K562 treated with DMSO at 1 percent for 24 hours (cell line): ENCODE measurements around the gene AIFM3. TPM values are rescaled to one million over a fixed set of nuclear protein-coding genes. Genes with fewer than 3 reads are reported as not detected.

Experiments
- total RNA-seq: library from RNA; unstranded; fragments of 300-600 nt; gene quantifications from 2 replicates; pipeline ENCODE4 v1.2.3, GENCODE V29; 2022; ENCODE audit warnings: low read depth; ENCODE audit not compliant: insufficient read depth

Gene AIFM3, protein sequence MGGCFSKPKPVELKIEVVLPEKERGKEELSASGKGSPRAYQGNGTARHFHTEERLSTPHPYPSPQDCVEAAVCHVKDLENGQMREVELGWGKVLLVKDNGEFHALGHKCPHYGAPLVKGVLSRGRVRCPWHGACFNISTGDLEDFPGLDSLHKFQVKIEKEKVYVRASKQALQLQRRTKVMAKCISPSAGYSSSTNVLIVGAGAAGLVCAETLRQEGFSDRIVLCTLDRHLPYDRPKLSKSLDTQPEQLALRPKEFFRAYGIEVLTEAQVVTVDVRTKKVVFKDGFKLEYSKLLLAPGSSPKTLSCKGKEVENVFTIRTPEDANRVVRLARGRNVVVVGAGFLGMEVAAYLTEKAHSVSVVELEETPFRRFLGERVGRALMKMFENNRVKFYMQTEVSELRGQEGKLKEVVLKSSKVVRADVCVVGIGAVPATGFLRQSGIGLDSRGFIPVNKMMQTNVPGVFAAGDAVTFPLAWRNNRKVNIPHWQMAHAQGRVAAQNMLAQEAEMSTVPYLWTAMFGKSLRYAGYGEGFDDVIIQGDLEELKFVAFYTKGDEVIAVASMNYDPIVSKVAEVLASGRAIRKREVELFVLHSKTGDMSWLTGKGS
- 0.37 TPM in 1 of 2 replicates, not detected in the other for total RNA-seq

DNA sequence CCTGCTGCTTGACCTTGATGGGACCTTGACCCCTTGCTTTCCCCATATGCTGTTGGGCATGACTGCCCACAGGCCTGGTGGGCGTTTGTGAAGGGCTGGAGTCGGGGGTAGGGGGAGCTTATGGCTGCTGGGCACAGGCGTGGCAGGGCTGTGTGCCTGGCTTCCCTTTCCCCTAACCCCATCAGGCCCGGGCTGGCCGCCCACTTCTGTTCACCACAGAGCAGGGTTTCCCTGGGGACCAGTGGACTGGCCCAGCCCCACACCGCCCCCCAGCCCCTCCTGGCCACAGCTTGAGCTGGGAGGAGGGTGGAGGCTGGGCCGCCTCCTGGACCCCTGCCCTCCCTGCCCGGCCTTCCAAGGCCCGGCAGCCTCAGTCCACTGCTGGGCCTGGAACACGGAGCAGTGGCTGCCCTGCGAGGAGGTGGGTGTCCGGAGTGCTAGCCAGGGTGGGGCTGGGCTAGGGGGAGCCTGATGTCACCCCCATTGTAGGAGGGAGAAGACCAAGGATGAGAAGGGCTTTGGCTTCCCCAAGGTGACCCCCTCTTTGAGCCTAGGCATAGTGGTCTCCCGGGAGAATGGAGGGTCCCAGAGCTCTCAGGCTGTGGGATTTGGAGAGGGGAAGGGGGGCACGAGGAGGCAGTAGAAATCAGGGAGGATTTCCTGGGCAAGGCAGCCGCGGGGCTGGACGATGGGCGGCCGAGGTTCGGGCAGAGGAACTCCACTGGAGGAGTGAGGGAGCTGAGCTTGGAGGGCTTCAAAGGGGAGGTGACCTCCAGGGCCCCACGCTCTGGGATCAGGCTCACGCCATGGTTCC, at the start of gene AIFM3:
Gene AIFM3 (plus strand): TSS at position 373 of the 814 bp plus-strand sequence. CDS start 690 bp downstream, outside the sequence.

DNA sequence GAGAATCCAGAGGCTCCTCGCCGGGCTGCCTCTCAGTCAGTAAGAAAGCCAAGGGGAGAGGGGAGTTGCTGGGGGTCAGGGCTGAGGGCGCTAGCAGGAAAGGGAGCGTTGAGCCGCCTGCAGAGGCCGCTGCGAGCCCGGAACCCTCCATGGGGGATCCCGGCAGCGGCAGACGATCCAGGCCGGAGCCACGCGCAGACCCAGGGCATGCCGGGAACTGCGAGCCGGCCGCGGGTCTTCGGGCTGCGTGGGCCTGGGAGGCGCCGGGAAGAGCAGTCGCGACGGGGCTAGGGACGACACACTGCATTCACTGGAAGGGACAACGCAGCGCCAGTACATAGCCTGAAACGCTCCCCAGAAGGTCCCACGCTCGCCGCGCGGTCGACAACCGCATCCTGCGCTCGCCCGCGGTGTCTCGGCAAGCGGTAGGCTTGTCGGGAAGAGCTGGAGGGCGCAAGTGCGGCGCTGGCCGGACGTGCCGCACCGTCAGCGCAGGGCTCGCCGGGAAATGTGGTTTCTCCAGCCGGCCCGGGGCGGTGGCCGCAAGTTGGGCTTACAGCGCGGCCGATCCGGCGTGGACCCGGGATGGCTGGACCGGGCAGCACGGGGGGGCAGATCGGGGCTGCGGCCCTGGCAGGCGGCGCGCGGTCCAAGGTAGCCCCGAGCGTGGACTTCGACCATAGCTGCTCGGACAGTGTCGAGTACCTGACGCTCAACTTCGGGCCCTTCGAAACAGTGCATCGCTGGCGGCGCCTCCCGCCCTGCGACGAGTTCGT, 14.9 kb downstream of the AIFM3 start, which contains the start of gene LZTR1:
Gene LZTR1 (plus strand): TSS at position 511 of the 776 bp plus-strand sequence. CDS start 75 bp downstream, at position 586.

DNA sequence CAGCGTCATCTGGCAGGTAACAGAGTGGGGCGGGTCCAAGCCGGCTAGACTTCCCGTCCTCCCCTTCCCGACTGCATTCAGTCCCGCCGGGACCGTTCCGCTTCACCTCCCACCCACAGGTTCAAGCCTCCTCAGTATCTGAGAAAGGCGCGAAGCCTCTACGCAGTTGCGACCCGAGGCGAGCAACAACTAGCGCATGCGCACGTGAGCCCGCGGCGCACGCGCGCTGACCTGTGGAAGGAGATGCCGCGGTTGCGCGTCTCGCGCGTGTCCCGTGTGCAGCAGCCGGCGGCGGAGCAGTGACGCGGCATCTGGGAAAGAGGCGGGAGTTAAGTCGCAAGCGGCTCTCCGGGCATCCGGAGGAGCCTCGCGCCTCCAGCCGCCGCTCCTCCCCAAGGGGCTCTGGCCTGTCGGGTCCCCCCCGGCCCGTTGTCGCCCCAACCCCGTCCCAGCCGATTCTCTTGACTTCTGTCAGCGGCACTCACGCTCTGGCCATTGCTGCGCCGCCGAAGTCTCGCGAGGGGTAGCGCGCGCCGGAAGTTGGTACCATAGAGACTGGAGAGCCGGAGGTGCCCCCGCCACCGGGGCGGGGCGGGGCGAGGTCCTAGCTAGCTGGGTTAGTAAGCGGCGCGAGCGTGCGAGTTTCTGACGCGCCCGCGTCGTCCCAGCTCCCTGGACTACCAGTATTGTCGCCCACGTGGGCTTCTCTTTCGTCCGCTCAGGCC, 34.7 kb downstream of the AIFM3 start, which contains the start of gene THAP7:
Gene THAP7 (minus strand): TSS at position 518 of the 725 bp plus-strand sequence. CDS start 207 bp downstream, at position 311.

DNA sequence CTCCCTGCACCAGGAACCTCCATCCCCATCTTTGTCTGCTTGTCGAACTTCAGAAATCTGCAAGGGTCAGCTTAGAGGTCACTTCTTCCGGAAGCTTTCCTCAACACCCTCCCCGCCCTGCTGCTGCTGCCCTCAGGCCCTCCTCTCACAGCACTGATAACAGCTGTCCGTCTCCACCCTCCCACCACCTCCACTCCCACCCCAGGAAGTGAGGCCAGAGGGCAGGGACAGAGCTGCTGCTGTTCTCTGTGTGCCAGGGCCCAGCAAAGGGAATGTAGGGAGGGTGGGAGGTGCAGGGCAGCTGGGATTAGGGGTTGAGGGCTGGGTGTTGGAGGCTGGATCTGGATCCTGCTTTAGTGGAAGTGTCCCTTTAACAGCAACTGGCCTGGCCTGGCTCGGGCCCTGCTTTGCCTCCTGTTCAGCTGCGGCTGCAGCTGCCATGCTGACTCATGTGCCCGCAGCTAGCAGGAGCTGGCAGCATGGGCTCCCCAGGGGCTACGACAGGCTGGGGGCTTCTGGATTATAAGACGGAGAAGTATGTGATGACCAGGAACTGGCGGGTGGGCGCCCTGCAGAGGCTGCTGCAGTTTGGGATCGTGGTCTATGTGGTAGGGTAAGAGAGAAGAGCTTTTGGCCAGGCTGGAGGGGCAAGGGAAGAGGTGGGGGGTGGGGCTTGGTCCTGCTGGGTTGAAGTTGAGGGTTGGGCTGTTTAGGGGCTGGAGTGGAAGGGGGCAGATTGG, 47.8 kb downstream of the AIFM3 start, which contains the start of gene P2RX6:
Gene P2RX6 (plus strand): TSS at position 440 of the 740 bp plus-strand sequence. CDS start 10 bp downstream, at position 450.

Other genes starting within 250 kb of the AIFM3 start
- gene SERPIND1, start 193.1 kb upstream of the AIFM3 start, total RNA-seq: not detected in 2 replicates
- 240 and 257 TPM in 2 replicates for gene PI4KA, start 108.4 kb upstream of the AIFM3 start, total RNA-seq
- 89.0 and 89.5 TPM in 2 replicates for gene SNAP29, start 108.2 kb upstream of the AIFM3 start, total RNA-seq
- gene CRKL, start 49.8 kb upstream of the AIFM3 start, total RNA-seq: 155 and 159 TPM in 2 replicates
- 76.2 and 79.8 TPM in 2 replicates for gene LZTR1, start 15.0 kb downstream of the AIFM3 start, total RNA-seq
- gene THAP7, start 34.9 kb downstream of the AIFM3 start, total RNA-seq: 221 and 253 TPM in 2 replicates
- gene P2RX6, start 47.9 kb downstream of the AIFM3 start, total RNA-seq: 3.9 and 4.9 TPM in 2 replicates
- gene SLC7A4, start 65.3 kb downstream of the AIFM3 start, total RNA-seq: 0.29 TPM in 1 of 2 replicates, not detected in the other
- gene LRRC74B, start 78.7 kb downstream of the AIFM3 start, total RNA-seq: not detected in 2 replicates